Activated naive CD8-positive, alpha-beta T cell treated with anti-CD3 and anti-CD28 coated beads for 36 hours (primary cell): ENCODE results near the gene ZMPSTE24. TPM values are rescaled to one million over a fixed set of nuclear protein-coding genes. Genes with fewer than 3 reads are reported as not detected.
A peak's percentile ranks its signal among the peaks of the same experiment; 100 is the strongest.
"Not testable (repeated sequence)": the region's sequence is repeated elsewhere in the genome, so short reads cannot be mapped to it uniquely, and the experiment has no call there.

Source experiments
- DNase-seq: peaks from one replicate; pipeline ENCODE4 v3.0.0; 2021
- H3K27ac Mint-ChIP-seq: one replicate; pipeline ENCODE4 v1.8.0; 2022; ENCODE audit warnings: mild to moderate bottlenecking, moderate library complexity, mixed read lengths
- H3K27me3 Mint-ChIP-seq: one replicate; pipeline ENCODE4 v1.8.0; 2022; ENCODE audit warnings: mild to moderate bottlenecking, mixed read lengths
- H3K36me3 Mint-ChIP-seq: one replicate; pipeline ENCODE4 v1.8.0; 2021; ENCODE audit warnings: mild to moderate bottlenecking, mixed read lengths
- H3K4me1 Mint-ChIP-seq: one replicate; pipeline ENCODE4 v1.8.0; 2021; ENCODE audit warnings: mixed read lengths
- H3K4me3 Mint-ChIP-seq: one replicate; pipeline ENCODE4 v1.8.0; 2022; ENCODE audit warnings: mild to moderate bottlenecking, moderate library complexity, mixed read lengths
- H3K9me3 Mint-ChIP-seq: one replicate; pipeline ENCODE4 v1.8.0; 2022; ENCODE audit warnings: mixed read lengths
- total RNA-seq, 2 experiments: library from RNA; stranded (reverse); gene quantifications; one replicate each; pipeline ENCODE4 v1.2.3, GENCODE V29; 2021

The ZMPSTE24 gene
- 10 to 100 TPM; 39.6 to 41.0 TPM for total RNA-seq

- peak within 1 kb of the TSS; percentile 99 for H3K27ac Mint-ChIP-seq
- H3K36me3 Mint-ChIP-seq, result peaks cover 40% of the 10 kb centered on the region
- no peaks in the 10 kb centered on the region for H3K9me3 Mint-ChIP-seq
- peak; percentile 93 for DNase-seq
- no peaks in the 10 kb centered on the region for H3K27me3 Mint-ChIP-seq
- H3K4me1 Mint-ChIP-seq, result peaks cover 42% of the 10 kb centered on the region
- peak within 1 kb of the TSS; percentile 93 for H3K4me3 Mint-ChIP-seq
Observed at GRCh38 chr1:40257688-40258444, at the start of gene ZMPSTE24. TSS of gene ZMPSTE24 (plus strand) at chr1:40258236. CDS start at chr1:40258272, 36 bp downstream.

DNA sequence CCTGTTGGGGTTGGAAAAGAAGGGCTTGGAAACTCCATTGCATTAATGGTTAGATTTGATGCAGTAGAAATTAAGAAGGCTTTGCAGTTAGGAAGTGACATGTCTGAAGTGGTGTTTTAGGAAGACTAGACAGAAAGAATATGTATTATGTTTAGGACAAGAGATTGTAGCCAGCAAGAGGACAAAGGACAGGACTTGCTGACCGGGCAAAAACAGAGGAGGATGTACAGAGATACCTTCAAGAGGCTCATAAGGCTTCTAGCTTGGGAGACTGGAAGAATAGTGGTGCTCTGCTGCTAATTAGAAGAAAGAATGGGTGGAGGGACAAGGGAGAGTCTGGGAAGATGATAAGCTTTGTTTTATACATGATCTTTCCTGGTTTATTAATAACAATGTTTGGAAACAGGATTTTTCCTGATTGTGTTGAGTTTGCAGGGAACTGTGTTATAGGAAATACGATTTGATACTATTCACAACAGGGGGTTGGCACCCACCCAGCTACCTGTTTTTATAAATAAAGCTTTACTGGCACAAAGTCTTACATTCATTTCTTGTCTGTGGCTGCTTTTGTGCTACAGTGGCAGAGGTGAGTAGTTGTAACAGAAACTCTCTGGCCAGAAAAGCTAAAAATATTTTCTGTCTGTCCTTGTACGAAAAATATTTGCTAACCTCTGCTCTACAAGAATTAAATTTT, 47.4 kb upstream of the ZMPSTE24 start:
- Mint-ChIP-seq H3K4me3 (no peak overlapping the region), H3K4me1 (peaks cover 9% of the 10 kb centered on the region), H3K27me3 (no peaks in the 10 kb centered on the region), H3K36me3 (peaks cover 8% of the 10 kb centered on the region), H3K27ac (no peak overlapping the region), H3K9me3 (no peaks in the 10 kb centered on the region)
- DNase-seq, result no peak

DNA sequence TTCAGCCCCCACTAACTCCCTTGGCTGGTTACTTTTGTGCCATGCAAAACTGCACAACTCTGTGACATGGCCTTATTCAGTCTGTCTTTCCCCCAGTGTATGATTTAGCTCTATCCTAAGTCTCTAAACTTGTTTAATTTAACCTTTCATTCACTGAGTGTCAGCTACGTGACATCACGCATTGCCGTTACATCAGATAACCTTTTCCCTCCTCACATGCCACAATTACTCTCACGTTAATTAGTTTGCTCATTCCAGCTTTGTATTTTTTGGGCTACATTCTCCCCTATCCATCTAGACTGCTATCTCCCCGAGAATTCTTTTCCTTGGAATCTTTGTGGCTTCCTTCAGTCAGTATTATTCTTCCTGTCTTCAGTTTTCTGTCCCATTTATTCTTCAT, 39.7 kb upstream of the ZMPSTE24 start:
- H3K4me3 Mint-ChIP-seq, result no peak overlapping the region
- no peaks in the 10 kb centered on the region for H3K9me3 Mint-ChIP-seq
- H3K4me1 Mint-ChIP-seq, result peaks cover 40% of the 10 kb centered on the region
- peaks cover 31% of the 10 kb centered on the region for H3K36me3 Mint-ChIP-seq
- no peaks in the 10 kb centered on the region for H3K27me3 Mint-ChIP-seq
- peak overlapping the region; percentile 57 for H3K27ac Mint-ChIP-seq
- no peak for DNase-seq

- Mint-ChIP-seq H3K36me3 (peaks cover 31% of the 10 kb centered on the region), H3K4me1 (peaks cover 44% of the 10 kb centered on the region)
- not testable (repeated sequence) for H3K9me3 Mint-ChIP-seq, H3K27me3 Mint-ChIP-seq, H3K27ac Mint-ChIP-seq, DNase-seq, H3K4me3 Mint-ChIP-seq
Observed at GRCh38 chr1:40221471-40221905, 36.5 kb upstream of the ZMPSTE24 start.

GRCh38 chr1:40221977-40222772, 35.9 kb upstream of the ZMPSTE24 start:
- Mint-ChIP-seq H3K27ac (no peak overlapping the region), H3K9me3 (no peaks in the 10 kb centered on the region), H3K36me3 (peaks cover 28% of the 10 kb centered on the region), H3K4me1 (peaks cover 41% of the 10 kb centered on the region), H3K27me3 (no peaks in the 10 kb centered on the region), H3K4me3 (no peak overlapping the region)
- DNase-seq, result no peak

- Mint-ChIP-seq H3K4me1 (peaks cover 32% of the 10 kb centered on the region), H3K4me3 (no peak overlapping the region), H3K27ac (peak overlapping the region; percentile 42), H3K9me3 (no peaks in the 10 kb centered on the region), H3K27me3 (no peaks in the 10 kb centered on the region), H3K36me3 (peaks cover 24% of the 10 kb centered on the region)
- DNase-seq, result peak; percentile 18
Observed at GRCh38 chr1:40224040-40224439, 34.0 kb upstream of the ZMPSTE24 start.

GRCh38 chr1:40226192-40226591, 31.8 kb upstream of the ZMPSTE24 start:
- peaks cover 29% of the 10 kb centered on the region for H3K4me1 Mint-ChIP-seq
- H3K4me3 Mint-ChIP-seq, result no peak overlapping the region
- no peaks in the 10 kb centered on the region for H3K27me3 Mint-ChIP-seq
- no peaks in the 10 kb centered on the region for H3K9me3 Mint-ChIP-seq
- H3K27ac Mint-ChIP-seq, result peak overlapping the region; percentile 43
- H3K36me3 Mint-ChIP-seq, result peaks cover 28% of the 10 kb centered on the region
- no peak for DNase-seq

GRCh38 chr1:40232444-40232843, 25.6 kb upstream of the ZMPSTE24 start:
- Mint-ChIP-seq H3K27ac (no peak overlapping the region), H3K27me3 (no peaks in the 10 kb centered on the region), H3K36me3 (peaks cover 59% of the 10 kb centered on the region), H3K9me3 (no peaks in the 10 kb centered on the region), H3K4me1 (peaks cover 27% of the 10 kb centered on the region), H3K4me3 (no peak overlapping the region)
- DNase-seq, result peak; percentile 73

GRCh38 chr1:40239626-40240025, 18.4 kb upstream of the ZMPSTE24 start:
- Mint-ChIP-seq H3K27ac (no peak overlapping the region), H3K4me3 (no peak overlapping the region), H3K27me3 (no peaks in the 10 kb centered on the region), H3K9me3 (no peaks in the 10 kb centered on the region), H3K36me3 (peaks cover 49% of the 10 kb centered on the region), H3K4me1 (peaks cover 28% of the 10 kb centered on the region)
- DNase-seq, result no peak

GRCh38 chr1:40240390-40240789, 17.6 kb upstream of the ZMPSTE24 start:
- no peak for DNase-seq
- no peaks in the 10 kb centered on the region for H3K27me3 Mint-ChIP-seq
- no peak overlapping the region for H3K27ac Mint-ChIP-seq
- H3K4me1 Mint-ChIP-seq, result peaks cover 32% of the 10 kb centered on the region
- peaks cover 46% of the 10 kb centered on the region for H3K36me3 Mint-ChIP-seq
- H3K4me3 Mint-ChIP-seq, result no peak overlapping the region
- H3K9me3 Mint-ChIP-seq, result no peaks in the 10 kb centered on the region

GRCh38 chr1:40241362-40241761, 16.7 kb upstream of the ZMPSTE24 start:
- Mint-ChIP-seq H3K4me1 (peaks cover 32% of the 10 kb centered on the region), H3K36me3 (peaks cover 40% of the 10 kb centered on the region), H3K27ac (peak overlapping the region; percentile 86), H3K9me3 (no peaks in the 10 kb centered on the region), H3K27me3 (no peaks in the 10 kb centered on the region), H3K4me3 (no peak overlapping the region)
- no peak for DNase-seq

DNA sequence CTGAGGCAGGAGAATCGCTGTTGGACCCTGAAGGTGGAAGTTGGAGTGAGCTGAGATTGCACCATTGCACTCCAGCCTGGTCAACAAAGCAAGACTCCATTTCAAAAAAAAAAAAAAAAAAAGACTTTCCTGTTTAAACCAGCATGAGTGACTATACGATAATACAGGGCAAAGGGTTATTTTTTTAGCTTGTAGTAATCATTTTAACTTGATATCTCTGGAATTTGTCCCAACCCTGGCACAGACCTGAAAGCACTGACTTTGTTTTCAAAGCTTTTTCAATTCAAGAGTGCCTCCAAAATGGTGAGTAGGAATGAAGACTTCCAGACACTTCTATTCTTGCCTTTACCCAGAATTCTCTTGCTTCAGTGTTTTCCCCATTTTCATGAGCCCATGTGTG, 14.7 kb upstream of the ZMPSTE24 start:
- no peak for DNase-seq
- H3K4me1 Mint-ChIP-seq, result peaks cover 28% of the 10 kb centered on the region
- peaks cover 20% of the 10 kb centered on the region for H3K36me3 Mint-ChIP-seq
- no peaks in the 10 kb centered on the region for H3K27me3 Mint-ChIP-seq
- no peak overlapping the region for H3K4me3 Mint-ChIP-seq
- H3K27ac Mint-ChIP-seq, result no peak overlapping the region
- no peaks in the 10 kb centered on the region for H3K9me3 Mint-ChIP-seq

GRCh38 chr1:40244138-40244744, 13.8 kb upstream of the ZMPSTE24 start:
- Mint-ChIP-seq H3K36me3 (peaks cover 12% of the 10 kb centered on the region), H3K4me3 (no peak overlapping the region), H3K27ac (no peak overlapping the region), H3K9me3 (no peaks in the 10 kb centered on the region), H3K4me1 (peaks cover 26% of the 10 kb centered on the region), H3K27me3 (no peaks in the 10 kb centered on the region)
- no peak for DNase-seq

DNA sequence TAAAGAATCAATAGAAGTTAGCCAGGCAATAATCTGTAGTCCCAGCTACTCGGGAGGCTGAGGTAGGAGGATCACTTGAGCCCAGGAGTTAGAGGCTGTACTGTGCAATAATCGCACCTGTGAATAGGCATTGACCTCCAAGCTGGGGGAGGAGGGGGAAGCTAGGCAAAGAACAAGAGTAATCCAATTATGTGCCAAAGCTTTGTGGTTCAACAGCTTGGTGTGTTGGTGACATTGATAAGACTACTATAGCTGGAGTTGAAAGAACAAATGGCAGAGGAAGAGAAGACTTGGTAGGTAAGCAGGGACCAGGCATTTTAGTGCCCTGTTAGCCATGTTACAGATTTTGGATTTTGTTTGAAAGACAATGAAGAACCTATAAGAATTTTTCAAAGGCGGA, 12.3 kb upstream of the ZMPSTE24 start:
- Mint-ChIP-seq H3K36me3 (peaks cover 2% of the 10 kb centered on the region), H3K27ac (no peak overlapping the region)

DNA sequence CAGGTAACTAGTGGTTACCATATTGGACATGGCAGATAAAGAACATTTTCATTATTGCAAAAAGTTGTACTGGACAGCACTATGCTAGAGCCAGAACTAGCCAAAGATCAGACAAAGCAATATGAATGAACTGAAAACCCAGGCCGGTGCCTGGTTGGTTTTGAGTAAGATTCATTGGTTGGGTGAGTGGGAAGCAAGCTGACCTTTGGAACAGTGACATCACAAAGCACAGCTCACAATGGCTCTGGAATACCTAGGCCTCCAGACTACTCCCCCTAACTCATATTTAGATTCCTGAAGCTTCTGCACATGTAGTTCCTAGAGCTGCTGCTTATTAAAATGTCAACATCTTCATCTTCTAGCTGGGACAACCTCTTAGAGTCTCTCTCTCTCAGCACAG, 10.4 kb upstream of the ZMPSTE24 start, which contains the start of gene TMCO2:
TSS of gene TMCO2 (plus strand) at position 283 of the 400 bp plus-strand sequence. CDS start at position 340, 57 bp downstream.
- peaks cover 14% of the 10 kb centered on the region for H3K4me1 Mint-ChIP-seq
- DNase-seq, result no peak
- no peaks in the 10 kb centered on the region for H3K36me3 Mint-ChIP-seq
- H3K9me3 Mint-ChIP-seq, result no peaks in the 10 kb centered on the region
- no peak within 1 kb of the TSS for H3K27ac Mint-ChIP-seq
- H3K4me3 Mint-ChIP-seq, result no peak within 1 kb of the TSS
- no peaks in the 10 kb centered on the region for H3K27me3 Mint-ChIP-seq

More for the DNA sequence above, 12.3 kb upstream of the ZMPSTE24 start:
- no peak for DNase-seq
- Mint-ChIP-seq H3K9me3 (no peaks in the 10 kb centered on the region), H3K4me1 (peaks cover 24% of the 10 kb centered on the region), H3K4me3 (no peak overlapping the region), H3K27me3 (no peaks in the 10 kb centered on the region)
